ENCODE results near the gene NELFA. TPM values are rescaled to one million over a fixed set of nuclear protein-coding genes. Genes with fewer than 3 reads are reported as not detected.

NELFA gene
- total and polyA plus RNA-seq, 4 donors, result 7.1 to 11.8 (median 9.3) TPM

DNA sequence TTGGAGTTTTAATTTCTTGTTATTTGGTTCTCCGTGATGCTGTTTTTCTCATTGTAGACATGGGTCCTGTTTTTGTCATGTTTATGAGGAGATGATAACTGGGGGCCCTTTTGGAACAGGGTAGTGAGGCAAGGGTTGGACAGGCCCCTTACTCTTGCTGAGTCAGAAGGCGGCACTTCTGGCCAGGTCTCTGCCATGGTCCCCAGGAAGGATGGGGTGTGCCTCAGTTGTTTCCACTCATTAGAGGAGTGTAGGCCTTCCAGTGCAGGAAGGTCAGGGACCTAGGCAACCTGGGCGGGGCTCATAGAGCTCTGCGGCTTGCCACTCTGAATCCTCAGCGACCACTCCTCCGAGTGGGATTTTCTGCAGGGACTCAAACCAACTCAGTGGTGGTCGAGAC, 68.2 kb downstream of the NELFA start:
- Histone ChIP-seq H3K9ac (ENCODE audit: low read depth in 1 of 2, low read length in 2 of 2) (no peak overlapping the region), H3K4me1 (ENCODE audit: control insufficient read depth in 4 of 4, insufficient read depth in 4 of 4, low read length in 3 of 4) (no peaks in the 10 kb centered on the region), H3K27me3 (ENCODE audit: control insufficient read depth in 4 of 4, insufficient read depth in 4 of 4, low read length in 3 of 4) (no peaks in the 10 kb centered on the region), H3K36me3 (ENCODE audit: control insufficient read depth in 4 of 4, insufficient read depth in 3 of 4, low read depth in 1 of 4, low read length in 3 of 4) (peaks cover 7 to 14% (median 10%) of the 10 kb centered on the region in 4 donors), H3K4me3 (ENCODE audit: low read depth in 1 of 3, low read length in 3 of 3) (no peak overlapping the region), H3K27ac (ENCODE audit: low read depth in 1 of 2, low read length in 2 of 2) (no peak overlapping the region), H3K9me3 (ENCODE audit: control insufficient read depth in 4 of 4, low read length in 3 of 4) (no peaks in the 10 kb centered on the region)
- 96% methylated on average over 7 of the region's 7 CpGs for WGBS
- TF ChIP-seq RAD21 (IDR thresholded peaks at IDR 0.05), result no peak
- no peak for TF ChIP-seq NR2F2 (IDR thresholded peaks at IDR 0.05)
- TF ChIP-seq, protein P1, sequence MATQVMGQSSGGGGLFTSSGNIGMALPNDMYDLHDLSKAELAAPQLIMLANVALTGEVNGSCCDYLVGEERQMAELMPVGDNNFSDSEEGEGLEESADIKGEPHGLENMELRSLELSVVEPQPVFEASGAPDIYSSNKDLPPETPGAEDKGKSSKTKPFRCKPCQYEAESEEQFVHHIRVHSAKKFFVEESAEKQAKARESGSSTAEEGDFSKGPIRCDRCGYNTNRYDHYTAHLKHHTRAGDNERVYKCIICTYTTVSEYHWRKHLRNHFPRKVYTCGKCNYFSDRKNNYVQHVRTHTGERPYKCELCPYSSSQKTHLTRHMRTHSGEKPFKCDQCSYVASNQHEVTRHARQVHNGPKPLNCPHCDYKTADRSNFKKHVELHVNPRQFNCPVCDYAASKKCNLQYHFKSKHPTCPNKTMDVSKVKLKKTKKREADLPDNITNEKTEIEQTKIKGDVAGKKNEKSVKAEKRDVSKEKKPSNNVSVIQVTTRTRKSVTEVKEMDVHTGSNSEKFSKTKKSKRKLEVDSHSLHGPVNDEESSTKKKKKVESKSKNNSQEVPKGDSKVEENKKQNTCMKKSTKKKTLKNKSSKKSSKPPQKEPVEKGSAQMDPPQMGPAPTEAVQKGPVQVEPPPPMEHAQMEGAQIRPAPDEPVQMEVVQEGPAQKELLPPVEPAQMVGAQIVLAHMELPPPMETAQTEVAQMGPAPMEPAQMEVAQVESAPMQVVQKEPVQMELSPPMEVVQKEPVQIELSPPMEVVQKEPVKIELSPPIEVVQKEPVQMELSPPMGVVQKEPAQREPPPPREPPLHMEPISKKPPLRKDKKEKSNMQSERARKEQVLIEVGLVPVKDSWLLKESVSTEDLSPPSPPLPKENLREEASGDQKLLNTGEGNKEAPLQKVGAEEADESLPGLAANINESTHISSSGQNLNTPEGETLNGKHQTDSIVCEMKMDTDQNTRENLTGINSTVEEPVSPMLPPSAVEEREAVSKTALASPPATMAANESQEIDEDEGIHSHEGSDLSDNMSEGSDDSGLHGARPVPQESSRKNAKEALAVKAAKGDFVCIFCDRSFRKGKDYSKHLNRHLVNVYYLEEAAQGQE (IDR thresholded peaks at IDR 0.05), result no peak
- no peak for DNase-seq (ENCODE audit: low spot score)

DNA sequence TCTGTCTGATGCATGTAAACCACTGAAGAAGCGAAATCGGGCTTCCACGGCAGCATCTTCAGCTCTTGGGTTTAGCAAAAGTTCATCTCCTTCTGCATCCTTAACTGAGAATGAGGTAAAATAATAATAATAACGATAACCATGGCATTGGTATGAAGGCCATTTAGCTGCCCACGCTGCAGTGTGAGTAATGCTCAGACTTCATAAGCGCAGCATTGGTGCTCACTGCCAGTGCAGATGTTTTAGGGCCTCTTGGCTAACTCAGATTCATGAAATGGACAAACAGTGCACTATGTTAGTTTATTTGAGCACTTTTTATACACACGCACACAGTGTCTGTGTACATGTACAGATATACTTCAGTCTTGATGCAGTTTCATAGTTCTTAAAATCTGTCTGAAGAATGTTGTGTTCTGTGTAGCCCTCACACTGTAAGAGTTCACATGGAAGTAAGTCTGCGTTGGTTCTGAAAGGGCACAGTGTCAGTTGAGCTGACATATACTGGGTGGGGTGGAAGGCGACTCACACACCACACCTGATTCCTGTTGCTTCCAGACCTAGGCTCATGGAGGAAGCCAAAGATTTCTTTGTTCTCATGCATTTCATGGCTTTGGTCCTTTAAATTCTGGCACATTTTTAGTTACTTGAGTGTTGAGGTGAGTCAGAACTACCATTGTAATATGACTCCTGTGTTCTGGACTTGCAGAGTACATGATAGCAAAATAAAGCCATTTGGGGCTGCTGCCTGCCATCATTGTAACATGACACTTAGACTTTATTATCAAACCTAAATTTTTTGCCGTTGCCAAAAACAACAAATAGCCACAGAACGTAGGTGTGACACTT, 68.9 kb downstream of the NELFA start:
- no peaks in the 10 kb centered on the region for H3K9me3 ChIP-seq (ENCODE audit: control insufficient read depth in 4 of 4, low read length in 3 of 4)

DNA sequence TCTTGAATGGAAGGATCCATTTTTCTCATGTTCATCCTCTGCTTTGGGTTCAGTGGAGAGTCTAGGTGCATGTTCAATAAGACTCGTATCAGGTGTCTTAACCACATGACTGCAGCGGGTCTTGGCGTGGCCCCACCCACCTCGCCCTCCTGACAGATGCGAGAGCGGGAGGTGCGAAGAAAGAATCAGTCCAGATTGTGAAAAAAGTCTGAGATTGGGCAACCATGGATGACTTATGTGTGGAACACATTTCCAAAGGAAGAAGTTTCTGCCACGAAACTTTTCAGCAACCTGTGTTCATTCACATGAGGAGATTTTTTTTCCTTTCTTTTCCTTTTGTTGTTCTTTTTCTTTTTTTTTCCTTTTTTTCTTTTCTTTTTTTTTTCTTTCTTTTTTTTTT, 70.7 kb downstream of the NELFA start:
- Histone ChIP-seq H3K4me3 (ENCODE audit: low read depth in 1 of 3, low read length in 3 of 3) (no peak overlapping the region), H3K4me1 (ENCODE audit: control insufficient read depth in 4 of 4, insufficient read depth in 4 of 4, low read length in 3 of 4) (no peaks in the 10 kb centered on the region), H3K36me3 (ENCODE audit: control insufficient read depth in 4 of 4, insufficient read depth in 3 of 4, low read depth in 1 of 4, low read length in 3 of 4) (peaks cover 7 to 18% (median 10%) of the 10 kb centered on the region in 4 donors), H3K27ac (ENCODE audit: low read depth in 1 of 2, low read length in 2 of 2) (no peak overlapping the region), H3K9me3 (ENCODE audit: control insufficient read depth in 4 of 4, low read length in 3 of 4) (no peaks in the 10 kb centered on the region), H3K27me3 (ENCODE audit: control insufficient read depth in 4 of 4, insufficient read depth in 4 of 4, low read length in 3 of 4) (no peaks in the 10 kb centered on the region), H3K9ac (ENCODE audit: low read depth in 1 of 2, low read length in 2 of 2) (no peak overlapping the region)
- 95% methylated on average over 8 of the region's 8 CpGs for WGBS
- TF ChIP-seq, protein P2, sequence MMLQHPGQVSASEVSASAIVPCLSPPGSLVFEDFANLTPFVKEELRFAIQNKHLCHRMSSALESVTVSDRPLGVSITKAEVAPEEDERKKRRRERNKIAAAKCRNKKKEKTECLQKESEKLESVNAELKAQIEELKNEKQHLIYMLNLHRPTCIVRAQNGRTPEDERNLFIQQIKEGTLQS (IDR thresholded peaks at IDR 0.05), result no peak
- no peak for TF ChIP-seq RXRA (IDR thresholded peaks at IDR 0.05)
- TF ChIP-seq SP1 (IDR thresholded peaks at IDR 0.05), result no peak
- TF ChIP-seq, protein P3, sequence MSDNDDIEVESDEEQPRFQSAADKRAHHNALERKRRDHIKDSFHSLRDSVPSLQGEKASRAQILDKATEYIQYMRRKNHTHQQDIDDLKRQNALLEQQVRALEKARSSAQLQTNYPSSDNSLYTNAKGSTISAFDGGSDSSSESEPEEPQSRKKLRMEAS (IDR thresholded peaks at IDR 0.05), result no peak
- no peak for DNase-seq (ENCODE audit: low spot score)

More for the DNA sequence above, 68.9 kb downstream of the NELFA start:
- DNase-seq (ENCODE audit: low spot score), result no peak
- Histone ChIP-seq H3K36me3 (ENCODE audit: control insufficient read depth in 4 of 4, insufficient read depth in 3 of 4, low read depth in 1 of 4, low read length in 3 of 4) (peaks cover 7 to 18% (median 10%) of the 10 kb centered on the region in 4 donors), H3K27me3 (ENCODE audit: control insufficient read depth in 4 of 4, insufficient read depth in 4 of 4, low read length in 3 of 4) (no peaks in the 10 kb centered on the region), H3K4me3 (ENCODE audit: low read depth in 1 of 3, low read length in 3 of 3) (no peak overlapping the region), H3K4me1 (ENCODE audit: control insufficient read depth in 4 of 4, insufficient read depth in 4 of 4, low read length in 3 of 4) (no peaks in the 10 kb centered on the region), H3K9ac (ENCODE audit: low read depth in 1 of 2, low read length in 2 of 2) (no peak overlapping the region), H3K27ac (ENCODE audit: low read depth in 1 of 2, low read length in 2 of 2) (no peak overlapping the region)
- TF ChIP-seq YY1 (IDR thresholded peaks at IDR 0.05), result no peak
- TF ChIP-seq, protein P2 (IDR thresholded peaks at IDR 0.05), result no peak
- TF ChIP-seq RAD21 (IDR thresholded peaks at IDR 0.05), result no peak
- no peak for TF ChIP-seq FOXA2 (IDR thresholded peaks at IDR 0.05)
- no peak for TF ChIP-seq GABPA (IDR thresholded peaks at IDR 0.05 in 1 of 2, conservative IDR thresholded peaks at IDR 0.05 in 1 of 2)
- TF ChIP-seq HNF4A (conservative IDR thresholded peaks at IDR 0.05), result no peak
- TF ChIP-seq NR2F2 (IDR thresholded peaks at IDR 0.05), result no peak
- WGBS, result 96% methylated on average over 11 of the region's 11 CpGs
